DND-41 (cell line): ENCODE measurements around the gene SS18.

Experiments
- ATAC-seq: fragments of 200-7000 bp; cut with Tn5 transposase; 3 replicates; pipeline ENCODE4 v1.9.1; 2021; ENCODE audit warnings: low read depth; ENCODE audit not compliant: insufficient read depth
- DNase-seq: peaks from one replicate; pipeline ENCODE4 v3.0.0-alpha.2; 2020
- H2AFZ ChIP-seq: 2 replicates; pipeline ENCODE4 v1.6.0; 2012; ENCODE audit warnings: low read depth, low read length
- H3K27ac ChIP-seq: 2 replicates; pipeline ENCODE4 v1.5.1; 2012; ENCODE audit warnings: low read length, inconsistent platforms
- H3K27me3 ChIP-seq: fragments of 200-600 bp; sonication (generic); 2 replicates; pipeline ENCODE4 v1.6.0; 2012; ENCODE audit warnings: low read length, mild to moderate bottlenecking, inconsistent platforms; ENCODE audit not compliant: insufficient read depth, poor library complexity
- H3K36me3 ChIP-seq: 2 replicates; pipeline ENCODE4 v1.5.1; 2012; ENCODE audit warnings: low read length, inconsistent platforms; ENCODE audit not compliant: insufficient read depth
- H3K4me1 ChIP-seq: 2 replicates; pipeline ENCODE4 v1.5.1; 2012; ENCODE audit warnings: mild to moderate bottlenecking, low read length; ENCODE audit not compliant: insufficient read depth
- H3K4me2 ChIP-seq: 2 replicates; pipeline ENCODE4 v1.6.0; 2012; ENCODE audit warnings: mild to moderate bottlenecking, moderate library complexity, low read length, inconsistent platforms; ENCODE audit not compliant: insufficient read depth
- H3K4me3 ChIP-seq, 2 experiments: fragments of 200-600 bp in 1 of 2; shearing (Covaris generic) in 1 of 2; 2 replicates each; pipeline ENCODE4 v1.5.1; 2012 to 2016; ENCODE audit warnings: inconsistent platforms in 2 of 2, low read length in 2 of 2, mild to moderate bottlenecking in 2 of 2, low read depth in 1 of 2, moderate library complexity in 1 of 2
- H3K79me2 ChIP-seq: 2 replicates; pipeline ENCODE4 v1.6.0; 2012; ENCODE audit warnings: low read length, inconsistent platforms; ENCODE audit not compliant: insufficient read depth
- H3K9ac ChIP-seq: 2 replicates; pipeline ENCODE4 v1.6.0; 2012; ENCODE audit warnings: low read depth, mild to moderate bottlenecking, inconsistent platforms, low read length, moderate library complexity
- H3K9me3 ChIP-seq: 2 replicates; pipeline ENCODE4 v1.5.1; 2012; ENCODE audit warnings: low read length, moderate library complexity, mild to moderate bottlenecking, inconsistent platforms; ENCODE audit not compliant: insufficient read depth, severe bottlenecking
- H4K20me1 ChIP-seq: 2 replicates; pipeline ENCODE4 v1.6.0; 2012; ENCODE audit warnings: low read length; ENCODE audit not compliant: insufficient read depth
- EZH2 ChIP-seq: IDR thresholded peaks from 3 replicates; pipeline ENCODE4 v1.6.1; 2012; ENCODE audit warnings: borderline replicate concordance, low read depth, mild to moderate bottlenecking, moderate library complexity, low read length, inconsistent platforms; ENCODE audit not compliant: severe bottlenecking
- TF ChIP-seq, protein P1 (sequence below): IDR thresholded peaks from 2 replicates; pipeline ENCODE4 v1.5.1; 2012; ENCODE audit warnings: borderline replicate concordance, low read length, moderate library complexity, mild to moderate bottlenecking; ENCODE audit not compliant: poor library complexity, severe bottlenecking; ENCODE audit errors: extremely low read depth

SS18 gene

DNA sequence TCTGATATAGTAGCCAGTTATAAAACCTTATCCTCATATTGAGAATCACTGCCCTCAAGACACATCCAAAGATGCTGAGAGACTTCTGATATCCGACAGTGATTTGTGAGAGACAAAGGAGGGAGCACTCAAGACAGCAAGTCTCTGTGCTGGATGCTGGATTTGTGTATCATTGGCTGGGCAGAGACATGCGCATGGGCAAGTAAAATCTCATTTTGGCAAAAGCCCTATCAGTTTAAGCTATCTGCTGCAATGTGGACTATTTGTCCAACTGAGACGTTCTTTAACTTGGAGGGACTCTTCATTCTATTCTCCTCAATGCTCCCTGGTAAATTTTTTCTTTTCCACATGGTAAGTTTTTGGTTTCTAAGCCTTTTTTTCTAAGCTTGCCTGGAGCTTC is 107.5 kb downstream of the SS18 start:
- H3K79me2 ChIP-seq = no peaks in the 10 kb centered on the region
- TF ChIP-seq, protein P1, sequence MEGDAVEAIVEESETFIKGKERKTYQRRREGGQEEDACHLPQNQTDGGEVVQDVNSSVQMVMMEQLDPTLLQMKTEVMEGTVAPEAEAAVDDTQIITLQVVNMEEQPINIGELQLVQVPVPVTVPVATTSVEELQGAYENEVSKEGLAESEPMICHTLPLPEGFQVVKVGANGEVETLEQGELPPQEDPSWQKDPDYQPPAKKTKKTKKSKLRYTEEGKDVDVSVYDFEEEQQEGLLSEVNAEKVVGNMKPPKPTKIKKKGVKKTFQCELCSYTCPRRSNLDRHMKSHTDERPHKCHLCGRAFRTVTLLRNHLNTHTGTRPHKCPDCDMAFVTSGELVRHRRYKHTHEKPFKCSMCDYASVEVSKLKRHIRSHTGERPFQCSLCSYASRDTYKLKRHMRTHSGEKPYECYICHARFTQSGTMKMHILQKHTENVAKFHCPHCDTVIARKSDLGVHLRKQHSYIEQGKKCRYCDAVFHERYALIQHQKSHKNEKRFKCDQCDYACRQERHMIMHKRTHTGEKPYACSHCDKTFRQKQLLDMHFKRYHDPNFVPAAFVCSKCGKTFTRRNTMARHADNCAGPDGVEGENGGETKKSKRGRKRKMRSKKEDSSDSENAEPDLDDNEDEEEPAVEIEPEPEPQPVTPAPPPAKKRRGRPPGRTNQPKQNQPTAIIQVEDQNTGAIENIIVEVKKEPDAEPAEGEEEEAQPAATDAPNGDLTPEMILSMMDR = no peak
- no peak for TF ChIP-seq EZH2
- no peak for ATAC-seq
- H4K20me1 ChIP-seq = no peaks in the 10 kb centered on the region
- H3K9me3 ChIP-seq = no peaks in the 10 kb centered on the region
- no peaks in the 10 kb centered on the region for H3K27me3 ChIP-seq
- no peak for DNase-seq
- no peak overlapping the region for H3K9ac ChIP-seq
- no peak overlapping the region for H3K27ac ChIP-seq
- H3K4me2 ChIP-seq = no peak overlapping the region
- H2AFZ ChIP-seq = no peak overlapping the region
- H3K4me3 ChIP-seq = no peak overlapping the region
- no peaks in the 10 kb centered on the region for H3K36me3 ChIP-seq
- H3K4me1 ChIP-seq = no peaks in the 10 kb centered on the region

DNA sequence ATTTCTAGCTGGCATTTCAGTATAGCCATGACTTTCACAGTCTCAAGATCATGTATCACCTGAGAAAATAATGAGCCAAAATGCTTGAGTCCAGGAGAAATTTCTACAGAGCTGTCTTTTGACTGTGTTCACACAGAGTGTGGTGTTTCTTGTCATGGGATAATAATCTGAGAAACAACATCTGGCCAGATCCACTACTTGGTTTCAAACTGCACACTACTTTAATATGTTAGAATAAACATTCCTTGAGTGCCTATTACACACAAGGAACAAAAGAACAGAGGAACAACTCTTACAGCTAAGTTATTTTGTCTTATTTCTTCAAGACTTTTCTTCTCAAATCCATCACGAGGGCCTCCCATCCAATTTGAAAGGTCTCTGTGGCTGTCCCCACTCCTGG is 108.3 kb downstream of the SS18 start:
- ATAC-seq (no peak), DNase-seq (no peak)
- no peaks in the 10 kb centered on the region for H3K4me1 ChIP-seq
- no peak overlapping the region for H3K4me3 ChIP-seq
- TF ChIP-seq EZH2 = no peak
- TF ChIP-seq, protein P1 = no peak
- no peaks in the 10 kb centered on the region for H3K79me2 ChIP-seq
- no peaks in the 10 kb centered on the region for H3K36me3 ChIP-seq
- H3K9ac ChIP-seq = no peak overlapping the region
- no peak overlapping the region for H2AFZ ChIP-seq
- H4K20me1 ChIP-seq = no peaks in the 10 kb centered on the region
- H3K27ac ChIP-seq = no peak overlapping the region
- H3K27me3 ChIP-seq = no peaks in the 10 kb centered on the region
- H3K9me3 ChIP-seq = no peaks in the 10 kb centered on the region
- no peak overlapping the region for H3K4me2 ChIP-seq

DNA sequence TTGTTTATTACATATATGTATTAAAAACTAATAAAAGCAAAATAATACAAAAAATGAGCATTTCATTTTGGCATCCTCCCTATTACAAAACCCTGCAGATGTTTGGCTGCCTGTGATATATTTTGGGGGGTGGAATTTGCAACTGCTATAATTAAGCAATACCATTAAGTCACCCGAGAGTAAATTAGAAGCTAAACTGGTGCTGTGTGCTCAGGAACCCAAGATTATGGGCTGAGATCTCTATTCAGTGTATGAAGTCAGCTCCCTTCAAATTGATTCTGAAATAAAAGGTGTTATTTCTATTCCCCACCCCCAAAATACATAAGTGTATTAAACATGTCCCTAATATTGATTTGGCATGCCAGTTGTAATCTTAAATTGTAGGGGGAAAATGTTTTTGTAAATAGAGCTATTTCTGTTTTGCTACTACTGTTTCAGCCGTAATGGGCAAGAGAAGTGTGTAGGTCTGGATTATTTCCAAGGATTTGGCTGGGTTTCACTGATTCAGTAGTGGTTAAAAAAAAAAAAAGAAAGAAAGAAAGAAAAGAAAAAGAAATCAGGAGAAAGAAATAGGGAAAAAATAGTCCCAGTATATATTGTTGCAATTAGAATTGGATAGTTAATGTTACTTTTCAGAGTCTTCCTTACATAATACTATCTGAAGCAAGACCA is 110.9 kb downstream of the SS18 start:
- TF ChIP-seq EZH2 = no peak
- TF ChIP-seq, protein P1 = no peak
- Histone ChIP-seq H3K4me3 (no peak overlapping the region), H3K27me3 (no peaks in the 10 kb centered on the region), H3K36me3 (no peaks in the 10 kb centered on the region), H2AFZ (no peak overlapping the region), H3K4me2 (no peak overlapping the region), H3K27ac (no peak overlapping the region), H3K9me3 (no peaks in the 10 kb centered on the region), H3K9ac (no peak overlapping the region), H4K20me1 (no peaks in the 10 kb centered on the region), H3K4me1 (no peaks in the 10 kb centered on the region), H3K79me2 (no peaks in the 10 kb centered on the region)
- DNase-seq (no peak), ATAC-seq (no peak)
